Measurements from ENCODE around the gene FBRS. TPM values are rescaled to one million over a fixed set of nuclear protein-coding genes. Genes with fewer than 3 reads are reported as not detected.
A peak's percentile ranks its signal among the peaks of the same experiment; 100 is the strongest.

Gene FBRS
- total and polyA plus RNA-seq, 2 of the 13 experiments (the other 11 are each of a cell fraction or from before 2014, with no cell fraction given), result 13.7 to 16.2 TPM

DNA sequence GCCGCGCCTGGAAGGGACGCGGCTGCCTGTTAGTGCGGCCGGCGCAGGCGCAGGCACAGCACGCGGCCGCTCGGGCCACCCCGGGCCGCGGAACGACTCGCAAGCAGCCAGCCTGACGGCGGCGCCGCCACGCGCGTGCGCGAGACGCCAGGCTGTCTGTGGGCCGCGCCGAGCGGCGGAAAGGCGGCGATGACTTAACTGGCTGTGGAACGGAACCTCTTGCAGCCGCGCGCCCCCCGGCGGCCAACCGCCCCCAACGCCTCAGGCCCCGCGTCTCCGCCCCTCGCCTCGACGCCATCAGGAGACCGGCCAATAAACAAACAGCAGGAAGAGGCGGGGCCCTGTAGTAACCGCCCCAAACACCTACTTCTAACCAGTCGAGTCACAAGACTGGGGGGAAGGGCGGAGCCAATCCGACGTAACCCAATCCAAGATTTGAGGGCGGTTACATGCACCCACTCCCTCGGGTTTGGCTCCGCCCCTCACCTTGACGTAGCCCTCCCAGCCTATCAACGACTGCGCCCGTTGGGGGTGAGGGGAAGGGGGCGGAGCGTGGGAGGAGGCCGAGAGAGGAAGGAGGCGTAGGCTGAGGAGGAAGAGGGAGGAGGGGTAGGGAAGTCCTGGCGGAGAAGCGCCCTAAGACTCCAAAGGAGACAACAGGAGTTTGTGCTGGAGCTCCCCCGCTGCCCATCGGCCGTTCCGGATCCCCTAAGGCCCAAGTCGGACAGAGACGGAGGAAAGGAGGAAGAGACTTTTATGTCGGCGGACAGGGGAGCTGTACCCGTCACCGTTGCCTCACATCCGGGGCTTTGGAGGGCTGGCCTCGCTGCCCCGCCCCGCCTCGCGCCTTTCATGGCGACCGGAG, at the start of gene FBRS (continued):
- TF ChIP-seq ZNF850 (CRISPR knock-in tag; conservative IDR thresholded peaks at IDR 0.05), result no peak
- TF ChIP-seq, protein P1, sequence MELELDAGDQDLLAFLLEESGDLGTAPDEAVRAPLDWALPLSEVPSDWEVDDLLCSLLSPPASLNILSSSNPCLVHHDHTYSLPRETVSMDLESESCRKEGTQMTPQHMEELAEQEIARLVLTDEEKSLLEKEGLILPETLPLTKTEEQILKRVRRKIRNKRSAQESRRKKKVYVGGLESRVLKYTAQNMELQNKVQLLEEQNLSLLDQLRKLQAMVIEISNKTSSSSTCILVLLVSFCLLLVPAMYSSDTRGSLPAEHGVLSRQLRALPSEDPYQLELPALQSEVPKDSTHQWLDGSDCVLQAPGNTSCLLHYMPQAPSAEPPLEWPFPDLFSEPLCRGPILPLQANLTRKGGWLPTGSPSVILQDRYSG (CRISPR knock-in tag; IDR thresholded peaks at IDR 0.05), result peak; percentile 62; the same call in 1 of the 2 replicates
- no peak; the same call in 1 of the 2 replicates for TF ChIP-seq ZKSCAN8 (CRISPR knock-in tag; IDR thresholded peaks at IDR 0.05; ENCODE audit: borderline replicate concordance)
- TF ChIP-seq ZNF44 (CRISPR knock-in tag; IDR thresholded peaks at IDR 0.05), result no peak
- TF ChIP-seq DR1 (CRISPR knock-in tag; IDR thresholded peaks at IDR 0.05), result peak; percentile 70
- peak; percentile 26; the same call in 1 of the 2 replicates for TF ChIP-seq RFX5 (IDR thresholded peaks at IDR 0.05; ENCODE audit: low read depth, low read length)
- TF ChIP-seq AGO1 (IDR thresholded peaks at IDR 0.05; ENCODE audit: low read depth, low read length, poor library complexity, severe bottlenecking), result peak; percentile 86
- TF ChIP-seq ZNF274 (CRISPR knock-in tag; IDR thresholded peaks at IDR 0.05), result peak; percentile 16
- TF ChIP-seq, protein P2, sequence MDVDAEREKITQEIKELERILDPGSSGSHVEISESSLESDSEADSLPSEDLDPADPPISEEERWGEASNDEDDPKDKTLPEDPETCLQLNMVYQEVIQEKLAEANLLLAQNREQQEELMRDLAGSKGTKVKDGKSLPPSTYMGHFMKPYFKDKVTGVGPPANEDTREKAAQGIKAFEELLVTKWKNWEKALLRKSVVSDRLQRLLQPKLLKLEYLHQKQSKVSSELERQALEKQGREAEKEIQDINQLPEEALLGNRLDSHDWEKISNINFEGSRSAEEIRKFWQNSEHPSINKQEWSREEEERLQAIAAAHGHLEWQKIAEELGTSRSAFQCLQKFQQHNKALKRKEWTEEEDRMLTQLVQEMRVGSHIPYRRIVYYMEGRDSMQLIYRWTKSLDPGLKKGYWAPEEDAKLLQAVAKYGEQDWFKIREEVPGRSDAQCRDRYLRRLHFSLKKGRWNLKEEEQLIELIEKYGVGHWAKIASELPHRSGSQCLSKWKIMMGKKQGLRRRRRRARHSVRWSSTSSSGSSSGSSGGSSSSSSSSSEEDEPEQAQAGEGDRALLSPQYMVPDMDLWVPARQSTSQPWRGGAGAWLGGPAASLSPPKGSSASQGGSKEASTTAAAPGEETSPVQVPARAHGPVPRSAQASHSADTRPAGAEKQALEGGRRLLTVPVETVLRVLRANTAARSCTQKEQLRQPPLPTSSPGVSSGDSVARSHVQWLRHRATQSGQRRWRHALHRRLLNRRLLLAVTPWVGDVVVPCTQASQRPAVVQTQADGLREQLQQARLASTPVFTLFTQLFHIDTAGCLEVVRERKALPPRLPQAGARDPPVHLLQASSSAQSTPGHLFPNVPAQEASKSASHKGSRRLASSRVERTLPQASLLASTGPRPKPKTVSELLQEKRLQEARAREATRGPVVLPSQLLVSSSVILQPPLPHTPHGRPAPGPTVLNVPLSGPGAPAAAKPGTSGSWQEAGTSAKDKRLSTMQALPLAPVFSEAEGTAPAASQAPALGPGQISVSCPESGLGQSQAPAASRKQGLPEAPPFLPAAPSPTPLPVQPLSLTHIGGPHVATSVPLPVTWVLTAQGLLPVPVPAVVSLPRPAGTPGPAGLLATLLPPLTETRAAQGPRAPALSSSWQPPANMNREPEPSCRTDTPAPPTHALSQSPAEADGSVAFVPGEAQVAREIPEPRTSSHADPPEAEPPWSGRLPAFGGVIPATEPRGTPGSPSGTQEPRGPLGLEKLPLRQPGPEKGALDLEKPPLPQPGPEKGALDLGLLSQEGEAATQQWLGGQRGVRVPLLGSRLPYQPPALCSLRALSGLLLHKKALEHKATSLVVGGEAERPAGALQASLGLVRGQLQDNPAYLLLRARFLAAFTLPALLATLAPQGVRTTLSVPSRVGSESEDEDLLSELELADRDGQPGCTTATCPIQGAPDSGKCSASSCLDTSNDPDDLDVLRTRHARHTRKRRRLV (CRISPR knock-in tag; IDR thresholded peaks at IDR 0.05), result 0 out of 2 replicates have a peak, but pooled peaks have one; percentile 80
- TF ChIP-seq, protein P3, sequence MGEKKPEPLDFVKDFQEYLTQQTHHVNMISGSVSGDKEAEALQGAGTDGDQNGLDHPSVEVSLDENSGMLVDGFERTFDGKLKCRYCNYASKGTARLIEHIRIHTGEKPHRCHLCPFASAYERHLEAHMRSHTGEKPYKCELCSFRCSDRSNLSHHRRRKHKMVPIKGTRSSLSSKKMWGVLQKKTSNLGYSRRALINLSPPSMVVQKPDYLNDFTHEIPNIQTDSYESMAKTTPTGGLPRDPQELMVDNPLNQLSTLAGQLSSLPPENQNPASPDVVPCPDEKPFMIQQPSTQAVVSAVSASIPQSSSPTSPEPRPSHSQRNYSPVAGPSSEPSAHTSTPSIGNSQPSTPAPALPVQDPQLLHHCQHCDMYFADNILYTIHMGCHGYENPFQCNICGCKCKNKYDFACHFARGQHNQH (CRISPR knock-in tag; IDR thresholded peaks at IDR 0.05), result peak; percentile 64; the same call in 1 of the 2 replicates
- TF ChIP-seq SKI (IDR thresholded peaks at IDR 0.05; ENCODE audit: partially characterized antibody), result peak; percentile 100
- peak; percentile 92 for TF ChIP-seq NFYC (CRISPR knock-in tag; IDR thresholded peaks at IDR 0.05)
- 0 out of 2 replicates have a peak, but pooled peaks have one; percentile 8 for TF ChIP-seq ZNF326 (CRISPR knock-in tag; IDR thresholded peaks at IDR 0.05; ENCODE audit: borderline replicate concordance)
- TF ChIP-seq SAP130 (CRISPR knock-in tag; IDR thresholded peaks at IDR 0.05; ENCODE audit: low read depth), result peak; percentile 75
- TF ChIP-seq, protein P4, sequence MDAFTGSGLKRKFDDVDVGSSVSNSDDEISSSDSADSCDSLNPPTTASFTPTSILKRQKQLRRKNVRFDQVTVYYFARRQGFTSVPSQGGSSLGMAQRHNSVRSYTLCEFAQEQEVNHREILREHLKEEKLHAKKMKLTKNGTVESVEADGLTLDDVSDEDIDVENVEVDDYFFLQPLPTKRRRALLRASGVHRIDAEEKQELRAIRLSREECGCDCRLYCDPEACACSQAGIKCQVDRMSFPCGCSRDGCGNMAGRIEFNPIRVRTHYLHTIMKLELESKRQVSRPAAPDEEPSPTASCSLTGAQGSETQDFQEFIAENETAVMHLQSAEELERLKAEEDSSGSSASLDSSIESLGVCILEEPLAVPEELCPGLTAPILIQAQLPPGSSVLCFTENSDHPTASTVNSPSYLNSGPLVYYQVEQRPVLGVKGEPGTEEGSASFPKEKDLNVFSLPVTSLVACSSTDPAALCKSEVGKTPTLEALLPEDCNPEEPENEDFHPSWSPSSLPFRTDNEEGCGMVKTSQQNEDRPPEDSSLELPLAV (CRISPR knock-in tag; conservative IDR thresholded peaks at IDR 0.05; ENCODE audit: low read depth), result no peak
- TF ChIP-seq, protein P5, sequence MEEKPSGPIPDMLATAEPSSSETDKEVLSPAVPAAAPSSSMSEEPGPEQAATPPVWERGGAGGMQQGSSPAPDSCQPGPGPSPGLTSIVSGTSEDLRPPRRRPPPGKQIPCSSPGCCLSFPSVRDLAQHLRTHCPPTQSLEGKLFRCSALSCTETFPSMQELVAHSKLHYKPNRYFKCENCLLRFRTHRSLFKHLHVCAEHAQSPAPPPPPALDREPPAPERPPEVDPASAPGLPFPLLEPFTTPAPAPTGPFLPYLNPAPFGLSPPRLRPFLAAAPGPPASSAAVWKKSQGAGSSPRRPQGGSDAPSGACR (CRISPR knock-in tag; IDR thresholded peaks at IDR 0.05), result no peak
- peak; percentile 31 for TF ChIP-seq ZNF792 (CRISPR knock-in tag; IDR thresholded peaks at IDR 0.05)
- no peak for TF ChIP-seq ZNF30 (CRISPR knock-in tag; IDR thresholded peaks at IDR 0.05)
- no peak for TF ChIP-seq JUND (CRISPR knock-in tag; IDR thresholded peaks at IDR 0.05)
- peak; percentile 90 for TF ChIP-seq ZSCAN31 (CRISPR knock-in tag; IDR thresholded peaks at IDR 0.05; ENCODE audit: low read depth)
